Endothelial cell of umbilical vein (primary cell): ENCODE results near the gene GADL1.

Experiments
- POLR2A ChIP-seq: IDR thresholded peaks from 2 replicates; pipeline ENCODE4 v1.6.1; 2012; ENCODE audit warnings: low read depth, mild to moderate bottlenecking, control low read depth, low read length
- TF ChIP-seq, protein P1 (sequence below), 2 donors: IDR thresholded peaks; 1 replicate in 1 of 2; 2 replicates in 1 of 2; pipeline ENCODE4 v1.5.1; 2011; ENCODE audit warnings: low read length in 2 of 2, mild to moderate bottlenecking in 2 of 2, moderate library complexity in 2 of 2, control low read depth in 1 of 2, inconsistent platforms in 1 of 2, low read depth in 1 of 2; ENCODE audit not compliant: insufficient read depth in 1 of 2; ENCODE audit errors: extremely low read depth in 1 of 2

DNA sequence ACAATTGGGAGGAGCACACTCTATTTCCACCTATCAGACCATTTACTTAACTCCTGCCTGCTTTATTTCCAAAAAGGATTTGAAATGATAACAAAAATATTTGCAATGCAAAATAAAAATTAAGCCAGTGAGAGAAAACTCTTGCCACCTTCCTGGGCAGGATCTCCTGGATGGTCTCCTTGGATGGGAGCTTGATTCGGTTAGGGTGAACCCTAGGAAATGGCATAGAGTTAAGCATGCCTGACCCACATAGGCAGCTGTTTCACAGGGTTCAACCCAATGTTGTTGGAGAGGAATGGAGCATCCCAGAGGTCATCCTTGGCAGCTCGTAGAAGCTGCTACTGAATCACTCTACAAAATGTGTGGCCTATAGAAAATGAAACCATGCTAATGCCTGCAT, 204.3 kb downstream of the GADL1 start:
- TF ChIP-seq, protein P1, sequence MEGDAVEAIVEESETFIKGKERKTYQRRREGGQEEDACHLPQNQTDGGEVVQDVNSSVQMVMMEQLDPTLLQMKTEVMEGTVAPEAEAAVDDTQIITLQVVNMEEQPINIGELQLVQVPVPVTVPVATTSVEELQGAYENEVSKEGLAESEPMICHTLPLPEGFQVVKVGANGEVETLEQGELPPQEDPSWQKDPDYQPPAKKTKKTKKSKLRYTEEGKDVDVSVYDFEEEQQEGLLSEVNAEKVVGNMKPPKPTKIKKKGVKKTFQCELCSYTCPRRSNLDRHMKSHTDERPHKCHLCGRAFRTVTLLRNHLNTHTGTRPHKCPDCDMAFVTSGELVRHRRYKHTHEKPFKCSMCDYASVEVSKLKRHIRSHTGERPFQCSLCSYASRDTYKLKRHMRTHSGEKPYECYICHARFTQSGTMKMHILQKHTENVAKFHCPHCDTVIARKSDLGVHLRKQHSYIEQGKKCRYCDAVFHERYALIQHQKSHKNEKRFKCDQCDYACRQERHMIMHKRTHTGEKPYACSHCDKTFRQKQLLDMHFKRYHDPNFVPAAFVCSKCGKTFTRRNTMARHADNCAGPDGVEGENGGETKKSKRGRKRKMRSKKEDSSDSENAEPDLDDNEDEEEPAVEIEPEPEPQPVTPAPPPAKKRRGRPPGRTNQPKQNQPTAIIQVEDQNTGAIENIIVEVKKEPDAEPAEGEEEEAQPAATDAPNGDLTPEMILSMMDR (IDR thresholded peaks at IDR 0.05; ENCODE audit: extremely low read depth in 1 of 2, insufficient read depth in 1 of 2, low read depth in 1 of 2, low read length in 2 of 2): no peak
- no peak for TF ChIP-seq POLR2A
